Measurements from ENCODE around the gene ADORA2A. TPM values are rescaled to one million over a fixed set of nuclear protein-coding genes. Genes with fewer than 3 reads are reported as not detected.

ADORA2A gene
- total RNA-seq, 1 experiment from 2014 or later = 3.5 TPM

DNA sequence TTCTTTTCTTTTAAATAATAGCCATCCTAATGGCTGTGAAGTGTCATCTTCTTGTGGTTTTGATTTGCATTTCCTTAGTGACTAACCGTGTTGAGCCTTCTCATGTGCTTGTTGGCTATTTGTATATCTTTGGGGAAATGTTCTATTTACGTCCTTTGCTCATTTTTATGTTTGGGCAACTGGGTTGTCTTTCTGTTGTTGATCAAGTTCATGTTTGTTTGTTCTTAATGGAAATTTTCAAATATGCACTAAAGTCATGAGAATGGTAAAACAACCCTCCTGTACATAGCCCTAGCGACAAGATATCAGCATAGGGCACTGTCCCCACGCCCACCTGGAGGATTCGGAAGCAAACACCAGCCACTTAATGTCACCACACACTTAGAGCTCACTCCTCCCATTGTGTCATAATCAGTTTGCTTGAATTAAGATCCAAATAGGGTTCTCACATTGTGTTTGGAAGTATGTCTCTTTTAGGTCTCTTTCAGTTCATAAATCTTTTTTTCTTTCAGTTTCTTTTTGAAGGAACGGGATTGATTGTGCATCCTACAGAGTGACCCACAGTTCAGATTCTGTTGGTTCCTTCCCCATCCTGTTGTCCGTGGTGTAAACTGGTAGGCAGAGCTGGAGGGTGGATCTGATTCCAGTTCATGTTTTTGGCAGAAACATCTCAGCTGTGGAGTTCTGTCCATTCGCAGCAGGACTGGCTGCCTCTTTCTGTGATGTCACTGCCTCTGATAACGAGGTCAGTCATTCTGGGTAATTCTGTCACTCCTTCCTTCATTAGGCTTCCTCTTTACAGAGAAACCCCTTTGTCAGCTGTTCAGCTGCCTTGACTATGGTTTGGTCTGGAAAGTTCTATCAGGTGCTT, 26.4 kb upstream of the ADORA2A start:
- H3K4me2 ChIP-seq (ENCODE audit: insufficient read depth, insufficient read length, low read length) = no peak overlapping the region
- H3K4ac ChIP-seq (ENCODE audit: low read depth, low read length) = no peak overlapping the region
- H4K8ac ChIP-seq (replicated peaks; ENCODE audit: insufficient read length, low read depth, low read length) = no peak overlapping the region
- H4K5ac ChIP-seq (ENCODE audit: insufficient read length, low read depth, low read length) = no peak overlapping the region
- H3K27me3 ChIP-seq (ENCODE audit: insufficient read depth, low read length) = no peaks in the 10 kb centered on the region
- H2BK15ac ChIP-seq (ENCODE audit: low read depth, low read length) = no peak overlapping the region
- no peaks in the 10 kb centered on the region for H3K79me1 ChIP-seq (ENCODE audit: insufficient read depth, low read depth, low read length, poor library complexity, severe bottlenecking)
- TF ChIP-seq, protein P1, sequence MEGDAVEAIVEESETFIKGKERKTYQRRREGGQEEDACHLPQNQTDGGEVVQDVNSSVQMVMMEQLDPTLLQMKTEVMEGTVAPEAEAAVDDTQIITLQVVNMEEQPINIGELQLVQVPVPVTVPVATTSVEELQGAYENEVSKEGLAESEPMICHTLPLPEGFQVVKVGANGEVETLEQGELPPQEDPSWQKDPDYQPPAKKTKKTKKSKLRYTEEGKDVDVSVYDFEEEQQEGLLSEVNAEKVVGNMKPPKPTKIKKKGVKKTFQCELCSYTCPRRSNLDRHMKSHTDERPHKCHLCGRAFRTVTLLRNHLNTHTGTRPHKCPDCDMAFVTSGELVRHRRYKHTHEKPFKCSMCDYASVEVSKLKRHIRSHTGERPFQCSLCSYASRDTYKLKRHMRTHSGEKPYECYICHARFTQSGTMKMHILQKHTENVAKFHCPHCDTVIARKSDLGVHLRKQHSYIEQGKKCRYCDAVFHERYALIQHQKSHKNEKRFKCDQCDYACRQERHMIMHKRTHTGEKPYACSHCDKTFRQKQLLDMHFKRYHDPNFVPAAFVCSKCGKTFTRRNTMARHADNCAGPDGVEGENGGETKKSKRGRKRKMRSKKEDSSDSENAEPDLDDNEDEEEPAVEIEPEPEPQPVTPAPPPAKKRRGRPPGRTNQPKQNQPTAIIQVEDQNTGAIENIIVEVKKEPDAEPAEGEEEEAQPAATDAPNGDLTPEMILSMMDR (conservative IDR thresholded peaks at IDR 0.05) = no peak
- H3K9me3 Mint-ChIP-seq = no peaks in the 10 kb centered on the region
- H2BK12ac ChIP-seq (ENCODE audit: insufficient read length, low read depth, low read length) = no peak overlapping the region
- H3K9me3 ChIP-seq (ENCODE audit: control insufficient read depth, low read depth, low read length) = no peaks in the 10 kb centered on the region
- no peak overlapping the region for H3K23ac ChIP-seq (ENCODE audit: insufficient read length, low read depth, low read length)
- no peaks in the 10 kb centered on the region for H3K23me2 ChIP-seq (ENCODE audit: insufficient read length, low read depth, low read length, poor library complexity, severe bottlenecking)
- no peak overlapping the region for H3K14ac ChIP-seq (ENCODE audit: insufficient read depth, low read length)
- H2BK5ac ChIP-seq (ENCODE audit: insufficient read length, low read length) = no peak overlapping the region
- no peak overlapping the region for H4K91ac ChIP-seq (ENCODE audit: insufficient read length, low read depth, low read length)
- WGBS (ENCODE audit: extremely low coverage, insufficient read length, low lambda C conversion rate) = no CpG with 5 or more reads among the region's 9 CpGs
- no peak for DNase-seq
- H3K27me3 Mint-ChIP-seq (ENCODE audit: low read depth) = no peaks in the 10 kb centered on the region
- no peak overlapping the region for H3K27ac ChIP-seq (ENCODE audit: insufficient read length, low read depth, low read length)
- H2AFZ ChIP-seq (ENCODE audit: low read length) = no peak overlapping the region
- H2BK120ac ChIP-seq (ENCODE audit: low read depth, low read length, poor library complexity, severe bottlenecking) = no peak overlapping the region
- H3K79me2 ChIP-seq (ENCODE audit: insufficient read depth, low read length) = no peaks in the 10 kb centered on the region
- no peak overlapping the region for H2AK5ac ChIP-seq (ENCODE audit: insufficient read length, low read length)
- H3K4me1 Mint-ChIP-seq = peaks cover 3 to 4% of the 10 kb centered on the region in 2 experiments
- H4K20me1 ChIP-seq (ENCODE audit: control insufficient read depth, insufficient read depth, insufficient read length) = no peaks in the 10 kb centered on the region
- no peak overlapping the region for H2BK20ac ChIP-seq (ENCODE audit: low read depth, low read length, poor library complexity, severe bottlenecking)
- peaks cover 25 to 50% (median 36%) of the 10 kb centered on the region in 3 experiments for H3K36me3 Mint-ChIP-seq (ENCODE audit: insufficient read depth in 1 of 3, low read depth in 3 of 3)
- H3K4me1 ChIP-seq (ENCODE audit: insufficient read depth, low read length) = no peaks in the 10 kb centered on the region
- H3T11ph ChIP-seq (ENCODE audit: low read length) = no peak overlapping the region
- H3K18ac ChIP-seq (ENCODE audit: insufficient read length, low read depth, low read length) = no peak overlapping the region
- no peak overlapping the region for H3K56ac ChIP-seq (ENCODE audit: insufficient read length, low read depth, low read length)
- no peak overlapping the region for H3K9ac ChIP-seq (ENCODE audit: extremely low read depth, insufficient read length, low read length)
- H3K4me3 Mint-ChIP-seq = no peak overlapping the region
- H3K27ac Mint-ChIP-seq = peak overlapping the region in 1 of 3 experiments; percentile 68; a peak in 1 of 7 replicates

Measured in H9 (cell line).